Measurements from ENCODE around the gene ATP1A1.

ATP1A1 gene

GRCh38 chr1:116372651-116373430 is at the start of gene ATP1A1:
Gene ATP1A1, plus strand, starts transcription at chr1:116373244. Its CDS starts 268 bp downstream, at chr1:116373512.
- Mint-ChIP-seq H3K36me3 (ENCODE audit: low read depth) (peaks cover 13% of the 10 kb centered on the region), H3K4me3 (peak within 1 kb of the TSS; percentile 97), H3K4me1 (ENCODE audit: low read depth) (peaks cover 44% of the 10 kb centered on the region), H3K9me3 (no peaks in the 10 kb centered on the region), H3K27me3 (peaks cover 5% of the 10 kb centered on the region), H3K27ac (peak within 1 kb of the TSS; percentile 93)

- peaks cover 45% of the 10 kb centered on the region for H3K4me1 Mint-ChIP-seq (ENCODE audit: low read depth)
- H3K9me3 Mint-ChIP-seq, result no peaks in the 10 kb centered on the region
- H3K4me3 Mint-ChIP-seq, result no peak overlapping the region
- no peak overlapping the region for H3K27ac Mint-ChIP-seq
- H3K27me3 Mint-ChIP-seq, result no peaks in the 10 kb centered on the region
- H3K36me3 Mint-ChIP-seq (ENCODE audit: low read depth), result no peaks in the 10 kb centered on the region
Measured at GRCh38 chr1:116323491-116323890, 49.6 kb upstream of the ATP1A1 start.

- Mint-ChIP-seq H3K27me3 (no peaks in the 10 kb centered on the region), H3K36me3 (ENCODE audit: low read depth) (no peaks in the 10 kb centered on the region), H3K4me3 (no peak overlapping the region), H3K27ac (no peak overlapping the region), H3K9me3 (no peaks in the 10 kb centered on the region), H3K4me1 (ENCODE audit: low read depth) (peaks cover 45% of the 10 kb centered on the region)
Measured at GRCh38 chr1:116324411-116324810, 48.6 kb upstream of the ATP1A1 start.

GRCh38 chr1:116325104-116325503 is 47.9 kb upstream of the ATP1A1 start:
- no peaks in the 10 kb centered on the region for H3K27me3 Mint-ChIP-seq
- H3K9me3 Mint-ChIP-seq, result no peaks in the 10 kb centered on the region
- peak overlapping the region; percentile 2 for H3K27ac Mint-ChIP-seq
- H3K4me3 Mint-ChIP-seq, result no peak overlapping the region
- no peaks in the 10 kb centered on the region for H3K36me3 Mint-ChIP-seq (ENCODE audit: low read depth)
- peaks cover 45% of the 10 kb centered on the region for H3K4me1 Mint-ChIP-seq (ENCODE audit: low read depth)

GRCh38 chr1:116325922-116326321 is 47.1 kb upstream of the ATP1A1 start:
- H3K9me3 Mint-ChIP-seq, result no peaks in the 10 kb centered on the region
- H3K4me3 Mint-ChIP-seq, result peak overlapping the region; percentile 40
- no peaks in the 10 kb centered on the region for H3K27me3 Mint-ChIP-seq
- peaks cover 45% of the 10 kb centered on the region for H3K4me1 Mint-ChIP-seq (ENCODE audit: low read depth)
- peak overlapping the region; percentile 93 for H3K27ac Mint-ChIP-seq
- no peaks in the 10 kb centered on the region for H3K36me3 Mint-ChIP-seq (ENCODE audit: low read depth)

GRCh38 chr1:116326486-116326885 is 46.6 kb upstream of the ATP1A1 start:
- H3K27me3 Mint-ChIP-seq, result no peaks in the 10 kb centered on the region
- peak overlapping the region; percentile 18 for H3K4me3 Mint-ChIP-seq
- peak overlapping the region; percentile 93 for H3K27ac Mint-ChIP-seq
- H3K9me3 Mint-ChIP-seq, result no peaks in the 10 kb centered on the region
- peaks cover 40% of the 10 kb centered on the region for H3K4me1 Mint-ChIP-seq (ENCODE audit: low read depth)
- no peaks in the 10 kb centered on the region for H3K36me3 Mint-ChIP-seq (ENCODE audit: low read depth)

- H3K27ac Mint-ChIP-seq, result no peak overlapping the region
- no peaks in the 10 kb centered on the region for H3K9me3 Mint-ChIP-seq
- H3K36me3 Mint-ChIP-seq (ENCODE audit: low read depth), result no peaks in the 10 kb centered on the region
- no peak overlapping the region for H3K4me3 Mint-ChIP-seq
- peaks cover 23% of the 10 kb centered on the region for H3K4me1 Mint-ChIP-seq (ENCODE audit: low read depth)
- H3K27me3 Mint-ChIP-seq, result no peaks in the 10 kb centered on the region
Measured at GRCh38 chr1:116328671-116329070, 44.4 kb upstream of the ATP1A1 start.

GRCh38 chr1:116329524-116330341 is 43.3 kb upstream of the ATP1A1 start:
- no peaks in the 10 kb centered on the region for H3K36me3 Mint-ChIP-seq (ENCODE audit: low read depth)
- peaks cover 23% of the 10 kb centered on the region for H3K4me1 Mint-ChIP-seq (ENCODE audit: low read depth)
- no peak overlapping the region for H3K27ac Mint-ChIP-seq
- no peaks in the 10 kb centered on the region for H3K9me3 Mint-ChIP-seq
- H3K27me3 Mint-ChIP-seq, result no peaks in the 10 kb centered on the region
- H3K4me3 Mint-ChIP-seq, result no peak overlapping the region

GRCh38 chr1:116330342-116330652 is 42.7 kb upstream of the ATP1A1 start:
- Mint-ChIP-seq H3K36me3 (ENCODE audit: low read depth) (no peaks in the 10 kb centered on the region), H3K4me3 (no peak overlapping the region), H3K9me3 (no peaks in the 10 kb centered on the region), H3K27me3 (no peaks in the 10 kb centered on the region), H3K4me1 (ENCODE audit: low read depth) (peaks cover 22% of the 10 kb centered on the region), H3K27ac (no peak overlapping the region)

GRCh38 chr1:116330846-116331245 is 42.2 kb upstream of the ATP1A1 start:
- H3K9me3 Mint-ChIP-seq, result no peaks in the 10 kb centered on the region
- H3K27ac Mint-ChIP-seq, result no peak overlapping the region
- peaks cover 16% of the 10 kb centered on the region for H3K4me1 Mint-ChIP-seq (ENCODE audit: low read depth)
- no peak overlapping the region for H3K4me3 Mint-ChIP-seq
- no peaks in the 10 kb centered on the region for H3K27me3 Mint-ChIP-seq
- H3K36me3 Mint-ChIP-seq (ENCODE audit: low read depth), result no peaks in the 10 kb centered on the region

- Mint-ChIP-seq H3K9me3 (no peaks in the 10 kb centered on the region), H3K4me3 (no peak overlapping the region), H3K27me3 (no peaks in the 10 kb centered on the region), H3K27ac (no peak overlapping the region), H3K4me1 (ENCODE audit: low read depth) (peaks cover 10% of the 10 kb centered on the region), H3K36me3 (ENCODE audit: low read depth) (no peaks in the 10 kb centered on the region)
Measured at GRCh38 chr1:116331523-116331922, 41.5 kb upstream of the ATP1A1 start.

GRCh38 chr1:116332451-116332850 is 40.6 kb upstream of the ATP1A1 start:
- Mint-ChIP-seq H3K27ac (no peak overlapping the region), H3K27me3 (no peaks in the 10 kb centered on the region), H3K4me3 (no peak overlapping the region), H3K4me1 (ENCODE audit: low read depth) (peaks cover 7% of the 10 kb centered on the region), H3K9me3 (no peaks in the 10 kb centered on the region), H3K36me3 (ENCODE audit: low read depth) (no peaks in the 10 kb centered on the region)

- H3K4me3 Mint-ChIP-seq, result no peak overlapping the region
- H3K9me3 Mint-ChIP-seq, result no peaks in the 10 kb centered on the region
- no peaks in the 10 kb centered on the region for H3K27me3 Mint-ChIP-seq
- no peak overlapping the region for H3K27ac Mint-ChIP-seq
- peaks cover 7% of the 10 kb centered on the region for H3K4me1 Mint-ChIP-seq (ENCODE audit: low read depth)
- H3K36me3 Mint-ChIP-seq (ENCODE audit: low read depth), result no peaks in the 10 kb centered on the region
Measured at GRCh38 chr1:116333171-116334014, 39.7 kb upstream of the ATP1A1 start.

GRCh38 chr1:116334015-116334547 is 39.0 kb upstream of the ATP1A1 start:
- Mint-ChIP-seq H3K27ac (no peak overlapping the region), H3K36me3 (ENCODE audit: low read depth) (no peaks in the 10 kb centered on the region), H3K4me1 (ENCODE audit: low read depth) (peaks cover 7% of the 10 kb centered on the region), H3K27me3 (no peaks in the 10 kb centered on the region), H3K4me3 (no peak overlapping the region), H3K9me3 (no peaks in the 10 kb centered on the region)
